ENCODE results near the gene POLR2E.

Gene POLR2E

DNA sequence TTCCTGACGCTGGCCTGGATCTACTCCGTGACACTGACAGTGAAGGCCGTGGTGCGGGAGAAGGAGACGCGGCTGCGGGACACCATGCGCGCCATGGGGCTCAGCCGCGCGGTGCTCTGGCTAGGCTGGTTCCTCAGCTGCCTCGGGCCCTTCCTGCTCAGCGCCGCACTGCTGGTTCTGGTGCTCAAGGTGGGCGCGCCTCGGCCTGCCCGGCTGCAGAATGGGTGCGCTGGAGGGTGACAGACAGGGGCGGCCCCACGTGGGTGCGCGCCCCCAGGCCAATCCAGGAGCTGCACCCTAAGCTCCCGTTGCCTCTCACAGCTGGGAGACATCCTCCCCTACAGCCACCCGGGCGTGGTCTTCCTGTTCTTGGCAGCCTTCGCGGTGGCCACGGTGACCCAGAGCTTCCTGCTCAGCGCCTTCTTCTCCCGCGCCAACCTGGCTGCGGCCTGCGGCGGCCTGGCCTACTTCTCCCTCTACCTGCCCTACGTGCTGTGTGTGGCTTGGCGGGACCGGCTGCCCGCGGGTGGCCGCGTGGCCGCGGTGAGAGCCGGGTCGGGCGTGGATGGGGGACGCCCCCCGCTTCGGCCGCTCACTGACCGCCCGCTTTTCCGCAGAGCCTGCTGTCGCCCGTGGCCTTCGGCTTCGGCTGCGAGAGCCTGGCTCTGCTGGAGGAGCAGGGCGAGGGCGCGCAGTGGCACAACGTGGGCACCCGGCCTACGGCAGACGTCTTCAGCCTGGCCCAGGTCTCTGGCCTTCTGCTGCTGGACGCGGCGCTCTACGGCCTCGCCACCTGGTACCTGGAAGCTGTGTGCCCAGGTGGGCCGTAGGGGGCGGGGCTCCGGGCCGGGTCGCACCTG lies 48.1 kb downstream of the POLR2E start:
- Histone ChIP-seq H3K9ac (no peak overlapping the region), H4K20me1 (ENCODE audit: insufficient read depth) (no peaks in the 10 kb centered on the region), H3K27ac (no peak overlapping the region), H3K36me3 (ENCODE audit: insufficient read depth) (no peaks in the 10 kb centered on the region), H3K27me3 (ENCODE audit: insufficient read depth, low read depth) (no peaks in the 10 kb centered on the region), H3K4me3 (IDR thresholded peaks at IDR 0.05; ENCODE audit: insufficient read depth, low read depth, low read length) (no peak overlapping the region), H3K79me2 (ENCODE audit: insufficient read depth, low read depth) (no peaks in the 10 kb centered on the region), H2AFZ (ENCODE audit: low read depth) (no peak overlapping the region), H3K4me2 (no peak overlapping the region), H3K4me1 (ENCODE audit: low read depth, poor library complexity, severe bottlenecking) (no peaks in the 10 kb centered on the region)
- TF ChIP-seq, protein P1, sequence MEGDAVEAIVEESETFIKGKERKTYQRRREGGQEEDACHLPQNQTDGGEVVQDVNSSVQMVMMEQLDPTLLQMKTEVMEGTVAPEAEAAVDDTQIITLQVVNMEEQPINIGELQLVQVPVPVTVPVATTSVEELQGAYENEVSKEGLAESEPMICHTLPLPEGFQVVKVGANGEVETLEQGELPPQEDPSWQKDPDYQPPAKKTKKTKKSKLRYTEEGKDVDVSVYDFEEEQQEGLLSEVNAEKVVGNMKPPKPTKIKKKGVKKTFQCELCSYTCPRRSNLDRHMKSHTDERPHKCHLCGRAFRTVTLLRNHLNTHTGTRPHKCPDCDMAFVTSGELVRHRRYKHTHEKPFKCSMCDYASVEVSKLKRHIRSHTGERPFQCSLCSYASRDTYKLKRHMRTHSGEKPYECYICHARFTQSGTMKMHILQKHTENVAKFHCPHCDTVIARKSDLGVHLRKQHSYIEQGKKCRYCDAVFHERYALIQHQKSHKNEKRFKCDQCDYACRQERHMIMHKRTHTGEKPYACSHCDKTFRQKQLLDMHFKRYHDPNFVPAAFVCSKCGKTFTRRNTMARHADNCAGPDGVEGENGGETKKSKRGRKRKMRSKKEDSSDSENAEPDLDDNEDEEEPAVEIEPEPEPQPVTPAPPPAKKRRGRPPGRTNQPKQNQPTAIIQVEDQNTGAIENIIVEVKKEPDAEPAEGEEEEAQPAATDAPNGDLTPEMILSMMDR (conservative IDR thresholded peaks at IDR 0.05; ENCODE audit: low read depth, low read length): no peak

DNA sequence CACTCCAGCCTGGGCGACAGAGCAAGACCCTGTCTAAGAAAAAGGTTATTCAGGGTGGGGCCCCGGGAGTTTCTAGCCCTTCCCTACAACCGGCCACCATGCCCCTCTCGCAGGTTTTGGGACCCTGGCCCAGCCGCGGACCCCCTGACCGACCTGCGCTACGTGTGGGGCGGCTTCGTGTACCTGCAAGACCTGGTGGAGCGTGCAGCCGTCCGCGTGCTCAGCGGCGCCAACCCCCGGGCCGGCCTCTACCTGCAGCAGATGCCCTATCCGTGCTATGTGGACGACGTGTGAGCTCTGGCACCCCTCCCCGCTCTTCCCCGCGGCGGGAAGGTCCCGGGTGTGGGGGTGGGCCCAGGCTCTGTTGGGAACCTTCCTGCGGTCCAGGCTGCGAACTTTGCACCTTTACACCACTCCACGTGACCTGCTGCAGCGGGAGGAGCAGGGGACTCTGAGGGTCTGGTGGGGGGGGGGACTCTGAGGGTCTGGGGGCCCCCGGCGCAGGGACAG lies 49.0 kb downstream of the POLR2E start:
- Histone ChIP-seq H3K4me3 (IDR thresholded peaks at IDR 0.05; ENCODE audit: insufficient read depth, low read depth, low read length) (no peak overlapping the region), H3K4me2 (no peak overlapping the region), H3K27ac (no peak overlapping the region)

DNA sequence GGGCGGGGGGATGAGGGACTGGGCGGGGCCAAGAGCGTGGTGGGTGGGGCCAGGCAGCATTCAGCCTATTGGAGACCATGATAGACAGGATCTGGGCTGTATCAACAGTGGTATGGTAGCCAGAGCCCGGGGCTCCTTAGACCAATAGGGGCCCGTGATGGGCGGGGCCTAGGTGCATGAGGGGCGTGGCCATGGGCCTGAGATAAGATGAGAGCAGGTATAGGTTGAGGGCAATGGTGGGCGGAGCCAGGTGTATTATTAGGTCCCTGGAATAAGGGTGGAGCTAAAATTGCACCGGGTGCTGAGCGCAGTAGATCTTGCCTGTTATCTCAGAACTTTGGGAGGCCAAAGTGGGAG lies 50.0 kb downstream of the POLR2E start:
- Histone ChIP-seq H3K79me2 (ENCODE audit: insufficient read depth, low read depth) (no peaks in the 10 kb centered on the region), H3K36me3 (ENCODE audit: insufficient read depth) (no peaks in the 10 kb centered on the region), H3K27ac (no peak overlapping the region), H3K4me1 (ENCODE audit: low read depth, poor library complexity, severe bottlenecking) (no peaks in the 10 kb centered on the region), H3K9ac (no peak overlapping the region), H3K27me3 (ENCODE audit: insufficient read depth, low read depth) (no peaks in the 10 kb centered on the region), H3K4me2 (no peak overlapping the region), H4K20me1 (ENCODE audit: insufficient read depth) (no peaks in the 10 kb centered on the region), H2AFZ (ENCODE audit: low read depth) (no peak overlapping the region), H3K4me3 (IDR thresholded peaks at IDR 0.05; ENCODE audit: insufficient read depth, low read depth, low read length) (no peak overlapping the region)
- TF ChIP-seq, protein P1 (conservative IDR thresholded peaks at IDR 0.05; ENCODE audit: low read depth, low read length): no peak

More for the DNA sequence above, 49.0 kb downstream of the POLR2E start:
- TF ChIP-seq, protein P1 (conservative IDR thresholded peaks at IDR 0.05; ENCODE audit: low read depth, low read length): no peak
- Histone ChIP-seq H3K27me3 (ENCODE audit: insufficient read depth, low read depth) (no peaks in the 10 kb centered on the region), H3K79me2 (ENCODE audit: insufficient read depth, low read depth) (no peaks in the 10 kb centered on the region), H3K4me1 (ENCODE audit: low read depth, poor library complexity, severe bottlenecking) (no peaks in the 10 kb centered on the region), H2AFZ (ENCODE audit: low read depth) (no peak overlapping the region), H3K9ac (no peak overlapping the region), H4K20me1 (ENCODE audit: insufficient read depth) (no peaks in the 10 kb centered on the region), H3K36me3 (ENCODE audit: insufficient read depth) (no peaks in the 10 kb centered on the region)

DNA sequence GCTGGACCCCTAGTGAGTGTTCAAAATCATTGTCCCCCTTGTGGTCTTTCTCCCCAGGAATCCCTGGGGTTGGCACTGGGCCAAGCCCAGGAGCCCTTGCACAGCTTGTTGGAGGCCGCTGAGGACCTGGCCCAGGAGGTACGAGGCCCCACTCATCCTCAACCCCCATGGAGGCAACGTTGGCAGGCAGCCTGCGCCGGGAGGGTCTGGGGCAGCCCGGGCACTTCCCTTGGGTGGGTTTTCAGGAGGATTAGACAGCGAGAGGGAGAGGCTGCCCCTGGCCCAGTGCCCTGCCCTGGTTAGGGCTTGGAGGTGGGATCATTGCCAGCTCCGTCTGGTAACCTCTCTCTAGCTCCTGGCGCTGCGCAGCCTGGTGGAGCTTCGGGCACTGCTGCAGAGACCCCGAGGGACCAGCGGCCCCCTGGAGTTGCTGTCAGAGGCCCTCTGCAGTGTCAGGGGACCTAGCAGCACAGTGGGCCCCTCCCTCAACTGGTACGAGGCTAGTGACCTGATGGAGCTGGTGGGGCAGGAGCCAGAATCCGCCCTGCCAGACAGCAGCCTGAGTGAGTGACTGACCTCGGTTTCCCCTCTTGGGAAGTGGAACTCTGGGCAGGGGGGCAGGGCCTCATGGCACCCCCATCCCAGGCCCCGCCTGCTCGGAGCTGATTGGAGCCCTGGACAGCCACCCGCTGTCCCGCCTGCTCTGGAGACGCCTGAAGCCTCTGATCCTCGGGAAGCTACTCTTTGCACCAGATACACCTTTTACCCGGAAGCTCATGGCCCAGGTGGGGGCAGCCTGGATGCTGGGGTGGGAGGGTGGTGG lies 52.3 kb downstream of the POLR2E start:
- H3K27me3 ChIP-seq (ENCODE audit: insufficient read depth, low read depth): no peaks in the 10 kb centered on the region
- no peaks in the 10 kb centered on the region for H4K20me1 ChIP-seq (ENCODE audit: insufficient read depth)
- H3K27ac ChIP-seq: no peak overlapping the region
- H3K4me2 ChIP-seq: no peak overlapping the region
- no peaks in the 10 kb centered on the region for H3K36me3 ChIP-seq (ENCODE audit: insufficient read depth)
- H3K4me1 ChIP-seq (ENCODE audit: low read depth, poor library complexity, severe bottlenecking): peaks cover 18% of the 10 kb centered on the region
- no peak overlapping the region for H3K9ac ChIP-seq
- H2AFZ ChIP-seq (ENCODE audit: low read depth): no peak overlapping the region
- no peaks in the 10 kb centered on the region for H3K79me2 ChIP-seq (ENCODE audit: insufficient read depth, low read depth)
- no peak overlapping the region for H3K4me3 ChIP-seq (IDR thresholded peaks at IDR 0.05; ENCODE audit: insufficient read depth, low read depth, low read length)
- TF ChIP-seq, protein P1 (conservative IDR thresholded peaks at IDR 0.05; ENCODE audit: low read depth, low read length): no peak
